MCF 10A (cell line): ENCODE results near the gene FAM217B. TPM values are rescaled to one million over a fixed set of nuclear protein-coding genes. Genes with fewer than 3 reads are reported as not detected.

Source experiments
- BruUV-seq: library from RNA; stranded (reverse); fragments of 400-500 nt; replicated peaks from 2 replicates; lab custom pipeline; 2021; lab: Mats Ljungman, UMichigan
- CTCF ChIA-PET: fragments of 300-600 bp; sonication (Branson Sonifier 250); formaldehyde crosslinking; extraction: SDS; loops from one replicate; lab custom pipeline; 2021; ENCODE audit warnings: antibody characterized with exemption, inconsistent platforms; lab: Yijun Ruan, JAX
- POLR2A ChIA-PET: fragments of 300-600, 350-650 bp; sonication (Branson Sonifier 250); formaldehyde crosslinking; extraction: SDS; loops from one replicate; lab custom pipeline; 2020; ENCODE audit warnings: antibody characterized with exemption, inconsistent platforms; lab: Yijun Ruan, JAX
- DNase-seq: peaks from one replicate; pipeline ENCODE4 v3.0.0-alpha.2; 2018; ENCODE audit not compliant: unreplicated experiment
- H3K27ac Mint-ChIP-seq: one replicate; pipeline ENCODE4 v1.8.0; 2022; ENCODE audit warnings: mild to moderate bottlenecking, low read depth, mixed read lengths; ENCODE audit not compliant: unreplicated experiment
- H3K27me3 Mint-ChIP-seq: one replicate; pipeline ENCODE4 v1.8.0; 2022; ENCODE audit warnings: mixed read lengths; ENCODE audit not compliant: insufficient read depth, unreplicated experiment
- H3K36me3 Mint-ChIP-seq: one replicate; pipeline ENCODE4 v1.8.0; 2022; ENCODE audit warnings: mild to moderate bottlenecking, moderate library complexity, mixed read lengths; ENCODE audit not compliant: insufficient read depth, unreplicated experiment
- H3K4me1 Mint-ChIP-seq: one replicate; pipeline ENCODE4 v1.8.0; 2022; ENCODE audit warnings: mixed read lengths; ENCODE audit not compliant: insufficient read depth, unreplicated experiment
- H3K4me3 Mint-ChIP-seq: one replicate; pipeline ENCODE4 v1.8.0; 2022; ENCODE audit warnings: mild to moderate bottlenecking, moderate library complexity, mixed read lengths; ENCODE audit not compliant: unreplicated experiment
- H3K9me3 Mint-ChIP-seq: one replicate; pipeline ENCODE4 v1.8.0; 2022; ENCODE audit warnings: mixed read lengths; ENCODE audit not compliant: unreplicated experiment
- CTCF ChIP-seq: fragments of 200-600 bp; IDR thresholded peaks from one replicate; pipeline ENCODE4 v1.8.0; 2022; ENCODE audit warnings: antibody characterized with exemption, mild to moderate bottlenecking; ENCODE audit not compliant: unreplicated experiment
- intact Hi-C: fragments of 100-400 bp; cut with micrococcal nuclease; formaldehyde crosslinking; loops from 2 replicates; pipeline ENCODE4 v1.14.1; 2022
- total RNA-seq: library from RNA; stranded (reverse); gene quantifications from 2 replicates; pipeline ENCODE4 v1.2.3, GENCODE V29; 2022

FAM217B gene
- total RNA-seq, 1 experiment from 2014 or later: 5.6 TPM

- H3K36me3 Mint-ChIP-seq: no peaks in the 10 kb centered on the region
- H3K4me1 Mint-ChIP-seq: peaks cover 13% of the 10 kb centered on the region
- H3K27me3 Mint-ChIP-seq: no peaks in the 10 kb centered on the region
- H3K27ac Mint-ChIP-seq: no peak overlapping the region
- intact Hi-C loops: no loop called here
- no peak for TF ChIP-seq CTCF
- BruUV-seq: no TSS peak
- DNase-seq: peak; percentile 86
- H3K9me3 Mint-ChIP-seq: no peaks in the 10 kb centered on the region
- ChIA-PET POLR2A (interaction anchor here (0.6 to 1.8 kb wide), 10 partner anchors 14 to 1097 kb away, joined by 3 to 10 read pairs (median 4); partner anchors contain the start of genes FAM217B and PPP1R3D), CTCF (interaction anchor here (0.7 to 1.4 kb wide), 6 partner anchors 11 to 222 kb away, joined by 3 to 5 read pairs (median 4); no protein-coding TSS in a partner anchor)
- no peak overlapping the region for H3K4me3 Mint-ChIP-seq
Observed at GRCh38 chr20:59988141-59988540, 48.0 kb downstream of the FAM217B start.

- Mint-ChIP-seq H3K4me3 (no peak overlapping the region), H3K36me3 (no peaks in the 10 kb centered on the region), H3K4me1 (peaks cover 7% of the 10 kb centered on the region), H3K27ac (no peak overlapping the region), H3K27me3 (no peaks in the 10 kb centered on the region), H3K9me3 (no peaks in the 10 kb centered on the region)
- peak; percentile 15 for TF ChIP-seq CTCF
- no TSS peak for BruUV-seq
- intact Hi-C loops: loop anchor here (1.0 kb wide), 1 partner anchor 58 kb away; no protein-coding TSS in a partner anchor
- peak; percentile 17 for DNase-seq
- ChIA-PET POLR2A (interaction anchor here (1.3 kb wide), 1 partner anchor 58 kb away, joined by 3 read pairs; no protein-coding TSS in a partner anchor), CTCF (interaction anchor here (0.6 to 2.0 kb wide), 15 partner anchors 9 to 472 kb away, joined by 3 to 10 read pairs (median 5); partner anchors contain the start of genes FAM217B and PPP1R3D)
Observed at GRCh38 chr20:59992526-59993084, 52.4 kb downstream of the FAM217B start.

- Mint-ChIP-seq H3K4me1 (no peaks in the 10 kb centered on the region), H3K27ac (no peak overlapping the region), H3K4me3 (no peak overlapping the region), H3K36me3 (no peaks in the 10 kb centered on the region), H3K27me3 (no peaks in the 10 kb centered on the region), H3K9me3 (no peaks in the 10 kb centered on the region)
- intact Hi-C loops: no loop called here
- no TSS peak for BruUV-seq
- ChIA-PET CTCF (interaction anchor here (0.6 to 2.0 kb wide), 10 partner anchors 8 to 69 kb away, joined by 3 to 10 read pairs (median 5); partner anchors contain the start of genes FAM217B and PPP1R3D), POLR2A (interaction anchor here (1.0 kb wide), 1 partner anchor 22 kb away, joined by 3 read pairs; no protein-coding TSS in a partner anchor)
- no peak for TF ChIP-seq CTCF
- DNase-seq: no peak
Observed at GRCh38 chr20:59993736-59994430, 53.7 kb downstream of the FAM217B start.

GRCh38 chr20:59994697-59995122 lies 54.5 kb downstream of the FAM217B start:
- BruUV-seq: no TSS peak
- H3K9me3 Mint-ChIP-seq: no peaks in the 10 kb centered on the region
- no peaks in the 10 kb centered on the region for H3K27me3 Mint-ChIP-seq
- intact Hi-C loops: no loop called here
- no peaks in the 10 kb centered on the region for H3K36me3 Mint-ChIP-seq
- CTCF ChIA-PET: interaction anchor here (1.2 kb wide), 1 partner anchor 40 kb away, joined by 3 read pairs; no protein-coding TSS in a partner anchor
- H3K27ac Mint-ChIP-seq: no peak overlapping the region
- H3K4me3 Mint-ChIP-seq: no peak overlapping the region
- no peak for TF ChIP-seq CTCF
- H3K4me1 Mint-ChIP-seq: no peaks in the 10 kb centered on the region
- POLR2A ChIA-PET: interaction anchor here (1.0 kb wide), 1 partner anchor 23 kb away, joined by 3 read pairs; no protein-coding TSS in a partner anchor
- DNase-seq: peak; percentile 81
